Esophagus squamous epithelium (tissue), 4 donors: ENCODE results near the gene PP2D1.

ENCODE experiments used
- POLR2A ChIP-seq, 4 donors: fragments of 450-650 bp; IDR thresholded peaks; one replicate each; pipeline ENCODE4 v1.6.1; 2017; ENCODE audit warnings: antibody characterized with exemption in 4 of 4, mild to moderate bottlenecking in 4 of 4, moderate library complexity in 3 of 4
- TF ChIP-seq, protein P1 (sequence below), 6 experiments: fragments of 450-650 bp in 4 of 6; fragments of 200-600 bp in 2 of 6; sonication (generic) in 2 of 6; IDR thresholded peaks; one replicate each; pipeline ENCODE4 v1.5.1; 2016 to 2019; ENCODE audit warnings: antibody characterized with exemption in 6 of 6, mild to moderate bottlenecking in 4 of 6, moderate library complexity in 4 of 6

DNA sequence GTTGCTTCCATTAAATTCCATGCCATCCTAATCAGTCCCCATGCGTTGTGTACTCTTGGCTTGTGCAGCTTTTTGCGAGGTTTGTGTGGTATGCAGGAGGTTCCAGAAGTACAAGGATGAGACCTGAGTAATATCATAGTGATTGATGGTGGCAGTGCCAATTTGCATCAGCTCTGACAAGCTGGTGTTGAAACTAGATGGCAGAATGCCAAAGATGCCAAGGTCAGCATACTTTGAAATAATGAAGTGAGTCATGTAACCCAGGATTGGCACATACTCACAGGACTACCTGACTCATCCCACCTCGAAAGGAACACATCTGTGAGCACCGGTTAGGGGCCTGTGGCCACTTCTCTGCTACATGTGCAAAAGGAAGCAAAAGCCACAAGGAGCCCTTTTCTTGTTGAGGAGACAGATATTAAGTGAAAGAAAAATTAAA, 42.5 kb upstream of the PP2D1 start:
- TF ChIP-seq, protein P1, sequence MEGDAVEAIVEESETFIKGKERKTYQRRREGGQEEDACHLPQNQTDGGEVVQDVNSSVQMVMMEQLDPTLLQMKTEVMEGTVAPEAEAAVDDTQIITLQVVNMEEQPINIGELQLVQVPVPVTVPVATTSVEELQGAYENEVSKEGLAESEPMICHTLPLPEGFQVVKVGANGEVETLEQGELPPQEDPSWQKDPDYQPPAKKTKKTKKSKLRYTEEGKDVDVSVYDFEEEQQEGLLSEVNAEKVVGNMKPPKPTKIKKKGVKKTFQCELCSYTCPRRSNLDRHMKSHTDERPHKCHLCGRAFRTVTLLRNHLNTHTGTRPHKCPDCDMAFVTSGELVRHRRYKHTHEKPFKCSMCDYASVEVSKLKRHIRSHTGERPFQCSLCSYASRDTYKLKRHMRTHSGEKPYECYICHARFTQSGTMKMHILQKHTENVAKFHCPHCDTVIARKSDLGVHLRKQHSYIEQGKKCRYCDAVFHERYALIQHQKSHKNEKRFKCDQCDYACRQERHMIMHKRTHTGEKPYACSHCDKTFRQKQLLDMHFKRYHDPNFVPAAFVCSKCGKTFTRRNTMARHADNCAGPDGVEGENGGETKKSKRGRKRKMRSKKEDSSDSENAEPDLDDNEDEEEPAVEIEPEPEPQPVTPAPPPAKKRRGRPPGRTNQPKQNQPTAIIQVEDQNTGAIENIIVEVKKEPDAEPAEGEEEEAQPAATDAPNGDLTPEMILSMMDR (IDR thresholded peaks at IDR 0.05) = no peak
- TF ChIP-seq POLR2A (IDR thresholded peaks at IDR 0.05) = no peak
